Bronchial epithelial cell (primary cell): ENCODE results near the gene MERTK. TPM values are rescaled to one million over a fixed set of nuclear protein-coding genes. Genes with fewer than 3 reads are reported as not detected.

ENCODE experiments used
- DNase-seq: peaks from one replicate; pipeline ENCODE4 v3.0.0-alpha.2; 2010; ENCODE audit warnings: low read depth
- FAIRE-seq: peaks from 2 replicates; lab custom pipeline; 2011; peaks lifted over from hg19 to GRCh38; lab: Jason Lieb, UNC
- H3K27me3 ChIP-seq: 2 replicates; pipeline ENCODE4 v1.5.1; 2011; ENCODE audit warnings: low read length; ENCODE audit not compliant: control insufficient read depth, insufficient read depth
- H3K36me3 ChIP-seq: 2 replicates; pipeline ENCODE4 v1.5.1; 2011; ENCODE audit warnings: low read length; ENCODE audit not compliant: control insufficient read depth, insufficient read depth
- H3K4me3 ChIP-seq: 2 replicates; pipeline ENCODE4 v1.5.1; 2011; ENCODE audit warnings: mild to moderate bottlenecking, low read depth, low read length, control low read depth
- CTCF ChIP-seq: IDR thresholded peaks from 2 replicates; pipeline ENCODE4 v1.5.1; 2011; ENCODE audit warnings: mild to moderate bottlenecking, moderate library complexity, low read length, control low read depth, inconsistent platforms; ENCODE audit not compliant: insufficient read depth, severe bottlenecking
- total RNA-seq: library from RNA; depleted of rRNA; stranded (reverse); fragments of >200 nt; gene quantifications from 2 replicates; pipeline ENCODE4 v1.2.1, GENCODE V29; 2014

Gene MERTK
- total RNA-seq, 1 donor from 2014 or later: 3.9 TPM

- DNase-seq (no peak), FAIRE-seq (no peak)
- Histone ChIP-seq H3K27me3 (no peaks in the 10 kb centered on the region), H3K4me3 (no peak overlapping the region), H3K36me3 (no peaks in the 10 kb centered on the region)
- no peak for TF ChIP-seq CTCF
These were observed 87.1 kb downstream of the MERTK start for GRCh38 chr2:111985514-111985913.

- H3K27me3 ChIP-seq: no peaks in the 10 kb centered on the region
- H3K4me3 ChIP-seq: no peak overlapping the region
- FAIRE-seq (no peak), DNase-seq (no peak)
- no peak for TF ChIP-seq CTCF
- no peaks in the 10 kb centered on the region for H3K36me3 ChIP-seq
These were observed 87.9 kb downstream of the MERTK start for GRCh38 chr2:111986116-111986900.

- no peak for TF ChIP-seq CTCF
- Histone ChIP-seq H3K4me3 (no peak overlapping the region), H3K27me3 (no peaks in the 10 kb centered on the region), H3K36me3 (no peaks in the 10 kb centered on the region)
- DNase-seq (no peak), FAIRE-seq (no peak)
These were observed 92.0 kb downstream of the MERTK start for GRCh38 chr2:111990375-111990774.

- FAIRE-seq: no peak
- no peak overlapping the region for H3K4me3 ChIP-seq
- H3K27me3 ChIP-seq: no peaks in the 10 kb centered on the region
- TF ChIP-seq CTCF: no peak
- no peaks in the 10 kb centered on the region for H3K36me3 ChIP-seq
- DNase-seq: no peak
These were observed 92.4 kb downstream of the MERTK start for GRCh38 chr2:111990856-111991255.

- DNase-seq: no peak
- FAIRE-seq: no peak
- Histone ChIP-seq H3K36me3 (no peaks in the 10 kb centered on the region), H3K27me3 (no peaks in the 10 kb centered on the region), H3K4me3 (no peak overlapping the region)
- TF ChIP-seq CTCF: no peak
These were observed 95.6 kb downstream of the MERTK start for GRCh38 chr2:111994042-111994441.

GRCh38 chr2:111995148-111995547, 96.7 kb downstream of the MERTK start:
- no peak for TF ChIP-seq CTCF
- no peaks in the 10 kb centered on the region for H3K36me3 ChIP-seq
- no peak overlapping the region for H3K4me3 ChIP-seq
- no peaks in the 10 kb centered on the region for H3K27me3 ChIP-seq
- peak; percentile 83 for FAIRE-seq
- no peak for DNase-seq
